Measurements from ENCODE around the gene COG2.
"Not testable (repeated sequence)": the region's sequence is repeated elsewhere in the genome, so short reads cannot be mapped to it uniquely, and the experiment has no call there.

The COG2 gene

GRCh38 chr1:230626232-230626631 is 16.0 kb upstream of the COG2 start:
- DNase-seq (ENCODE audit: low spot score) = no peak

DNA sequence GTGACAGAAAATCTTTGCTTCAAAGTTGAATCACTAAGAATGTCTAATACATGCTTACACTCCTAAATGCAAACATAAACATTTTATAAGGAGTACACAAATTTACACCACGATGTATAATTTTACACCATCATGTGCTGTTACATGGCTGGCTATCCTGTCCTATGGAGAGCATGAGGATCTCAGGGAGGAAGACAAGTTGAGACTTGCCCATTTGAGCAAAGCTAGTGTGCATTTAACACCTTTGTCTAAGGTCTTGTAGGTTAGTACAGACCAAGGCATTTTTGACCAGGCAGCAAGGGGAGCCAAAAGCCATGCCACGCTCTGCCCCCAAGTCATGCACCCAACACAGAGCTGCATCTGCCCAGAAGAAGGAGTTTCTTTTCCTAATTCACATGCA is 14.5 kb upstream of the COG2 start:
- DNase-seq (ENCODE audit: low spot score) = no peak

DNA sequence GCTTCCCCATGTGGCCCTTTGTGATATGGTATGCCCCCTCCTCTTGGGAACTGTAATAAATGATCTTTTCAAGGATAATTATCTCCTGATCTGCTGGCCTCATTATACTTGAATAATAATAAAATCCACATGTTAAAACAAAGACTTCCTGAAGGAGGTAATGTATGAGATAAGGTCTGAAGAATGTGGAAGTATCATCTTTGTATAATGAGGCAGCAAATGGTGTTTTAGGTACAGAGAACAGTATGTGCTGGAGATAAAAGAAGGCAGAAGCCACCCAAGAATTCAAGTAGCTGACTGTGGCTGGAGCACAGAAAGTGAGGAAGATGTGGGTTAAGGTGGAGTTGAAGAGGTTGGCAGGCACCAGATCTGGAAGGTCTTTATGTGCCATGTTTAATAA is 12.8 kb upstream of the COG2 start:
- DNase-seq (ENCODE audit: low spot score) = no peak

- no peak for DNase-seq (ENCODE audit: low spot score)
Observed at GRCh38 chr1:230631477-230631876, 10.8 kb upstream of the COG2 start.

- peak; percentile 64 for DNase-seq (ENCODE audit: low spot score)
Observed at GRCh38 chr1:230632273-230632873, 9.9 kb upstream of the COG2 start.

DNA sequence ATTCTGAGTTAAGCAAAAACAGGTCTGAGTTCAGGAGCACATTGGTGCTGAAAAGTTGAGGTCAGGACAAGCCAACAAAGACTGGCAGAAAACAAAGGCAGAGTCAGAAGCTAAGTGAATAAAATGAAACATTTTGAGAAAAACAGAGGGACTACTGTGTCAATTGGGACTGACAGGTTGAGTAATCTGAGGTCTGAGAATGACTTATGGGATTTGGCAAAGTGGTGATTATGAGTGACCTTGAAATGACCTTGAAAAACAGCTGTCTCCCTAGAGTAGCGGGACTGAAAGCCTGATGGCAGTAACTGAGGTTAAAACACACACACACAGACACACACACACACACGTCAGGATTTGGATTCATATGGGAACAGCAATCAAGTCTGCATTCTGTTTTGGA is 8.8 kb upstream of the COG2 start:
- DNase-seq (ENCODE audit: low spot score) = no peak

- no peak for DNase-seq (ENCODE audit: low spot score)
Observed at GRCh38 chr1:230634384-230634783, 7.9 kb upstream of the COG2 start.

DNA sequence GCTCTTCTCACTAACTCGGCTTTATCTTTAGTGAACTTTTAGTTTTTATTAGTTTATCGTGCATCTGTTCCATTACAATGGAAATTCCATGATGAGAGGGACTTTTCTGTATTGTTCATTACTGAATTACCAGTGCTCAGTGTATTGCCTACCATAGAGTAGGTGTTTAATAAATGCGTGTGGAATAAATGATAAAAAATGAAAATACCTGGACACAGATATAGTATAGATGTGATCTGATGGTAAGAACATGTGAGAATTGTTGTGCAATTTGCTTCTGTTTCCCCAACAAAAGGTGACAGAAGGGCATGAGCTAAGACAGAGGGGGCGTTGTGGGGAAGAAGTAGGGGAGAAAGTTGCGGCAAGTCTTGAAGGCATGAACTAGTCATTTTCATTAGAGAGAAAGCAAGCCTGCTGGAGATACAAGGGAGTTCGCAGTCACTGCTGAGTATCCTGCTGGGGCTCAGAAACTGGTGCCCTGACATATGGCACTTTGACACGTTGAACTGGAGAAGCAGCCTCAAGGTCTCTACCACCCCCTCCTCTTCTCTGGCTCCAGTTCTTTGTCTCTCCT is 5.6 kb upstream of the COG2 start:
- no peak for DNase-seq (ENCODE audit: low spot score)

DNA sequence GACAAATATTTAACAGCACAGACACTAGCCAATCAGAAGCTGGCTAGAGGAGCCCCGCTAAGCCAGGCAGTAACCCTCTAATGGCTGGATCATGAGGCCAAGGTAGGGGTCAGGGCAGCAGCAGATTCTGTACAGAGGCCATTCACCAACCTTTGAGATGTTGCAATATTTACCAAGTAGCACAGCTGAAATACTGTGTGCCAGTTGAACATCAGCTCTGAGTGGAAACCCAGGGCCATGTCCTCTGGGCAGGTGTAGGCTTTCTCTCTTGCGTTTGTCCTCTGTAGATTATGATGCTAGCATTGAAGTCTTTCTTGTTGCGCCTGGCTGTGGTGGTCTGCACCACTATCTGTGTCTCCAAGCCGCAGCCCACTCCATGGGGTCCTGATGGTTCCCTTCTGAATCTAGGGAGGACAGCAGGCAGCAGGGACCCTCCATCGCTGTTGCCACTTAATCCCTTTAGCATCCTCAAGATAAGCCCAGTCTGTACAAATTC is 2.5 kb upstream of the COG2 start:
- no peak for DNase-seq (ENCODE audit: low spot score)

DNA sequence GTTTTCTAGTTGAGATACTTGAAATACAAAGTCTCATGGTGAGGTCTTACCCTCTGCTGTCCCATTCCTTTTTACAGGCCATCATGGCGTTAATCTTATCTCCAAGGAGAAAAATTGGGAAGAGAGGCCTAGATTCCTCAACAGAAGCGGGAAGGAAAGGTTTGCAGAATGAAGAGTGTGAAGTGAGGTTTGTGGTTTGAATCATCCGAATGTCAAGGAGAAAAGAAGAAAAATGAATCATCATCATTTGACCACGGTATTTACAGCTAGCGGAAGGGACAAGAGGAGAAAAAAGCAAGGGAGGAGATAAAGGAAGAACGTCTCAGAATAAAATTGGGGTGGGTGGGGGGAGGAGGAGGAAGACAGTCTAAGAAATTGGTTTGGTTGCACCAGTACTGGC is 935 bp upstream of the COG2 start:
- DNase-seq (ENCODE audit: low spot score) = no peak

GRCh38 chr1:230641900-230642262 is 400 bp upstream of the COG2 start:
- peak; percentile 69 for DNase-seq (ENCODE audit: low spot score)

GRCh38 chr1:230643908-230644307 is 1.6 kb downstream of the COG2 start:
- no peak for DNase-seq (ENCODE audit: low spot score)

- DNase-seq (ENCODE audit: low spot score) = no peak
Observed at GRCh38 chr1:230646710-230647302, 4.5 kb downstream of the COG2 start.

- no peak for DNase-seq (ENCODE audit: low spot score)
Observed at GRCh38 chr1:230647321-230647720, 5.0 kb downstream of the COG2 start.

- DNase-seq (ENCODE audit: low spot score) = no peak
Observed at GRCh38 chr1:230648114-230648513, 5.8 kb downstream of the COG2 start.

- DNase-seq (ENCODE audit: low spot score) = no peak
Observed at GRCh38 chr1:230650300-230650699, 8.0 kb downstream of the COG2 start.

GRCh38 chr1:230651235-230651634 is 9.0 kb downstream of the COG2 start:
- DNase-seq (ENCODE audit: low spot score) = no peak

GRCh38 chr1:230656719-230657118 is 14.4 kb downstream of the COG2 start:
- not testable (repeated sequence) for DNase-seq (ENCODE audit: low spot score)

DNA sequence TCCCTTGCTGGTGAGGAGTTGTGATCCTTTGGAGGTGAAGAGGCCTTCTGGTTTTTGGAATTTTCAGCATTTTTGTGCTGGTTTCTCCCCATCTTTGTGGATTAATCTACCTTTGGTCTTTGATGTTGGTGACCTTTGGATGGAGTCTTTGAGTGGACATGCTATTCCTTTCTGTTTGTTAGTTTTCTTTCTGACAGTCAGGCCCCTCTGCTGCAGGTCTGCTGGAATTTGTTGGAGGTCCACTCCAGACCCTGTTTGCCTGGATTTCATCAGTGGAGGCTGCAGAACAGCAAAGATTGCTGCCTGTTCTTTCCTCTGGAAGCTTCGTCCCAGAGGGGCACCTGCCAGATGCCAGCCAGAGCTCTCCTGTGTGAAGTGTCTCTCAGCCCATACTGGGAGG is 15.8 kb downstream of the COG2 start:
- DNase-seq (ENCODE audit: low spot score) = not testable (repeated sequence)

DNA sequence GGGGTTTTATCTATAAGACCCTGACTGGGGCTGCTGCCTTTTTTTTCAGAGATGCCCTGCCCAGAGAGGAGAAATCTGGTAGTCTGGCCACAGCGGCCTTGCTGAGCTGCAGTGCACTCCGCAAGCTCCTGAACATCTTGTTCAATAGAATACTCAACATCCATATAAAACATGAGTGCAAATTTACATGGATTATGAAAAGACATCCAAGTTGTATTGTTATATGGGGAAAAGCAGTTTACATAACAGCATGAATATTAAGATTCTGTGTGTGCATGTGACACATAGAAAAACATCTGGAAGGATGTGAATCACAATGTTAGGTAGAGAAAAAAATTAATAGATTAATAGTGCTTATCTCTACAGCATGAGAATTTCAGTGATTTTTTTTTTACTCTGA is 16.4 kb downstream of the COG2 start:
- no peak for DNase-seq (ENCODE audit: low spot score)

DNA sequence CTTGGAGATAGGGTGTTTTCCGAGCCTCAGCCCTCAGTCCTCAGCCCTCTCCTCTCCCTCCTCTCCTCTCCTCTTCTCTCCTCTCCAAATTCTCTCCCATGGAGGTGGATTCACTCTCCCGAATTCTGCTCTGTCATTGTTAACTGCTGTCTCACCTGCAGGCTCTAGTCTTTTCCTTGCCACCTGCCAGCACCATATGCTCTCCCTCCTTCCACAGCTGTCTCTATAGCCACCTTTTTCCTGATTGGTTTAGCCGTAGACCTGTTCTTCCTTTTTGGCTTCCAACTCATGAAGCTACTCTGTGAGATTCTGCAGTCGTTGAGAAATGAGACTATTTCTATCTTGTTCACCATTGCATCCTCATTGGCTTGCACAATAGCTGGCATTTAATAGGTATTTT is 19.7 kb downstream of the COG2 start:
- DNase-seq (ENCODE audit: low spot score) = no peak

- no peak for DNase-seq (ENCODE audit: low spot score)
Observed at GRCh38 chr1:230668227-230668626, 25.9 kb downstream of the COG2 start.

GRCh38 chr1:230669543-230669942 is 27.3 kb downstream of the COG2 start:
- no peak for DNase-seq (ENCODE audit: low spot score)

- DNase-seq (ENCODE audit: low spot score) = no peak
Observed at GRCh38 chr1:230674581-230674980, 32.3 kb downstream of the COG2 start.

Measured in iPS-NIHi11 (cell line).